ENCODE measurements around the gene APBB3.
A peak's percentile ranks its signal among the peaks of the same experiment; 100 is the strongest.

Gene APBB3

GRCh38 chr5:140574165-140574564 is 9.8 kb upstream of the APBB3 start:
- DNase-seq (ENCODE audit: low spot score) = no peak

GRCh38 chr5:140573683-140574082 is 9.3 kb upstream of the APBB3 start:
- DNase-seq (ENCODE audit: low spot score) = no peak

DNA sequence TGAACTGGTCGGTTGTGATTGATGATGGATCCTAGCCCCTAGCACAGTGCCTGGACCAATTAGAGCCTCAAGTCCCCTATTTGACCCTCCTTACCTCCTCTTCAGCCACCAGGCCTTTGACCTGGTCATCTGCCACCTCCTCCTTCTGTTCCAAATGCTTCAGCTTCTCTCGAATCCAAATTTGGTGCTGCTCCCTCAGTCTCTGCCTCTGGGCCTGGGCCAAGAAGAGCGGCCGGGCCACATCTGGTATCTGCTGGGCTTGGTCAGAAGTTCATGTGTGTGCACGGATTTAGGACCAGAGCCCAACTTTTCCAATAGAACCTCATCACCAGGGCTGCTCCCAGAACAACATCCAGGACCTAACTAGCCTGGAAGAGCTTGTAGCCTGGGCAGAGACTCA is 6.7 kb upstream of the APBB3 start:
- no peak for DNase-seq (ENCODE audit: low spot score)

GRCh38 chr5:140570488-140570887 is 6.1 kb upstream of the APBB3 start:
- DNase-seq (ENCODE audit: low spot score) = no peak

GRCh38 chr5:140570058-140570457 is 5.7 kb upstream of the APBB3 start:
- no peak for DNase-seq (ENCODE audit: low spot score)

GRCh38 chr5:140569197-140569596 is 4.8 kb upstream of the APBB3 start:
- DNase-seq (ENCODE audit: low spot score) = no peak

DNA sequence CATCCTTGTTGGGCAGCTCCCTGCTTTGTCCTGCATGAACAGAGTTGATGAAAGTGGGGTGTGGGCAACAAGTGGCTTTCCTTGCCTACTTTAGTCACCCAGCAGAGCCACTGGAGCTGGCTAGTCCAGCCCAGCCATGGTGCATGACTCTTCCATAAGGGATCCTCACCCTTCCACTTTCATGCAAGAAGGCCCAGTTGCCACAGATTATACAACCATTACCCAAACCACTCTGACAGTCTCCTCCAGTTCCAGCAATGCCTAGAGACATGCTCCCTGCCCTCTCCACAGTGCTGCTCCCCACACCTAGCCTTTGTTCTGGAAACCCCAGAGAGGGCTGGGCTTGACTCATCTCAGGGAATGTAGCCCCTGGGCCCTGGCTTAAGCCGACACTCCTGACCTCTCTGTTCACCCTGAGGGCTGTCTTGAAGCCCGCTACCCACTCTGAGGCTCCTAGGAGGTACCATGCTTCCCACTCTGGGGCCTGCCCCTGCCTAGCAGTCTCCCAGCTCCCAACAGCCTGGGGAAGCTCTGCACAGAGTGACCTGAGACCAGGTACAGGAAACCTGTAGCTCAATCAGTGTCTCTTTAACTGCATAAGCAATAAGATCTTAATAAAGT is 4.2 kb upstream of the APBB3 start:
- DNase-seq (ENCODE audit: low spot score) = no peak

GRCh38 chr5:140567871-140568270 is 3.5 kb upstream of the APBB3 start:
- DNase-seq (ENCODE audit: low spot score) = no peak

- DNase-seq (ENCODE audit: low spot score) = no peak
Measured at GRCh38 chr5:140567136-140567818, 2.9 kb upstream of the APBB3 start.

DNA sequence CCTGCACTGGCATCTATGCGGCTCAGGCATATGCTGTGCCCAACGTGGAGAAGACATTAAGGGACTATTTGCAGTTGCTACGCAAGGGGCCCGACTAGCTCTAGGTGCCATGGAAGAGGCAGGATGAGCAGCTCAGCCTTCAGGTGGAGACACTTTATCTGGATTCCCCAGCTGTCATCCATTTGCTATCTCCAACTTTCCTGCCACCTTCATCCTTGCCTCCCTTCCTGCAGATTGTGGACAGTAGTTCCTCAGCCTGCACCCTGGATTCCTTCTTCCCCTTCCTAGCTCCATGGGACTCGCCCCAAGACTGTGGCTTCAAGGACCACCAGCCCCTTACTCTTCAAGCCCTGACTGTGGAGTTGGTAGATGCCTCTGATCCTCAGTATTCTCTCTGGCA is 2.3 kb upstream of the APBB3 start:
- no peak for DNase-seq (ENCODE audit: low spot score)

- no peak for DNase-seq (ENCODE audit: low spot score)
Measured at GRCh38 chr5:140565780-140566095, 1.3 kb upstream of the APBB3 start.

DNA sequence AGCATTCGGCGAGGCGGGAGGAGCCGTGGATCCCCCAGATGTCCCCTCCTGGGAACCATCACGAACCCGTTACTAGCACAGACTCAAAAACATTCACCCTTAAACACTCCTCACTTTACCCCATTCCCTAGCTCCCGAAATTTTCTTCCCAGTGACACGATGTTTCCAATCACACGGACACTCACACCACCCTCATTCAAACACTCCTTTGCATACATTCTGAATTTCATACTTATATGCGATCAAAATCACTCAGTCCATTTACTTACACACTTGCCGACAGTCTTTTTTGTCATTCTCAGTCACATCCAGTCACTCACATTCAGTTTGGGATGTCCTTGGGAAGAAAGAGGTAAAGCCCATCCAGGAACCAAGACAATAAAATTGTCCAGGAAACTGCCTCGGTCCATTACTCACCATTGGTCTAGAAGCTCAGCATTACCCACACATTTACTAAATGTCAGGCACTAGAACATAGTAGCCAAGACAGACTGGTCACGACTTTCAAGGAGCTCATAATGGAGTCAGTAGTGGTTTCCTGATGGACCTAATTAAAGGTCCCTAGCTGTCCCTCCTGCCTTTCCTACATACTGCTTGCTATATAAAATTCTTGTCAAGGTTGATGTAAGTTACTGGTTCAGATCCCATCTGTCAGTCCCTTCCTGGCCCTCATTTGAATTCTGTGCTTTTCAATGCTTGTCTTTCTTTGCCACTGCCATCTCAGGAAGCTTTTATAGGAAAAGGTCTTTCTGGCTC is 804 bp upstream of the APBB3 start:
- DNase-seq (ENCODE audit: low spot score) = no peak

- no peak for DNase-seq (ENCODE audit: low spot score)
Measured at GRCh38 chr5:140563596-140563995, 802 bp downstream of the APBB3 start.

DNA sequence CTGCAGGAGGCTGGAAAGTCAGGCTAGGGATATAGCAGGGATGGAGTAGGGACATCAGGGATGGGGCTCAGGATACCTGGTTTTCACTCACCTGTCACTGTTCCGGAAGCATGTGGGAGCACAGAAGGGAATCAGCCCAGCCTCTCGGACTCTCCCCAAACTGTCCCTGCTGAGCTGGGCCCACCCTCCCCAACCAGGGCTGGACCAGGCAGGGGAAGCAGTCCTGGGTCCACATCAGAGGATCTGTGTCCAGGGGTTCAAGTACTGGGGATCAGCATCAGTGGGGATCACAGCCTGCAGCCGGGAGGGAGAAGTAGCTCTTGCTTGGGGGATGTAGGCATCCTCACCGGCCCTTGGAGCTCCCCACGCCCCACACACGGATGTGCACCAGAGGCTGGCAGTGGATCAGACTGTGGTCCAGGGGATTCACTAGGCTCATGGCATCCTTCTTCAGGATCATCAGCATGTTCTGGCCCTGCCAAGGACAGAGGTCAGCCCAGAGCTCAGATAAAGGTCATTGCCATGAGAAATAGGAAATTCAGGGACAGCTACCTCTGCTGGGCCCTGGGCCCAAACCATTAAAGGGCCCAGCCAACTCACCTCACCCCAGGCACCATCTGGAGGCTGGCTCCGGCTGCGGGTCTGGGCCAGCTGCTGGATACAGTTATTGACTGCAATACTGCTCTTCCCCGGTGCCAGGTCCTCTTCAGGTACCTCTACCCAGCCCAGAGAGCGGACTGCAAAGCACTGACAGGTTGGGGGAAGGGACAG is 2.5 kb downstream of the APBB3 start:
- no peak for DNase-seq (ENCODE audit: low spot score)

DNA sequence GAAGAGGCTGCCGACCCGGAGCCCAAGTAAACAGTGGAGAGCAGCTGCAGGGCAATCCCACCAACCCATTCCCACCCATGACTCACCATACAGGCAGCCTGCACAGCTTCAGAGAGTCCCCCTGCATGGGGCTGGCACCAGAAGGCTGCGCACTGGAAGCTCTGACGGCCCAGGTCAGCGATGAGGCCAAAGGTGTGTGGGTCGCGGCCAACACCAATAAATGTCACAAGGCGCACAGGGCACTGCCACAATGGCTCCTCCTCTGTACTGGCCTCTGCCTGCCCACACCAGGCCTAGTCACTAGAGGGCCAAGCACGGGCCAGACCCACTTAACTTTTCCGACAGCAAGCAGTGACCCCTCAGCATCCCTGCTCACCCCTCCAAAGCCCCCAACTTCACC is 4.2 kb downstream of the APBB3 start:
- DNase-seq (ENCODE audit: low spot score) = no peak

- no peak for DNase-seq (ENCODE audit: low spot score)
Measured at GRCh38 chr5:140558542-140558941, 5.9 kb downstream of the APBB3 start.

DNA sequence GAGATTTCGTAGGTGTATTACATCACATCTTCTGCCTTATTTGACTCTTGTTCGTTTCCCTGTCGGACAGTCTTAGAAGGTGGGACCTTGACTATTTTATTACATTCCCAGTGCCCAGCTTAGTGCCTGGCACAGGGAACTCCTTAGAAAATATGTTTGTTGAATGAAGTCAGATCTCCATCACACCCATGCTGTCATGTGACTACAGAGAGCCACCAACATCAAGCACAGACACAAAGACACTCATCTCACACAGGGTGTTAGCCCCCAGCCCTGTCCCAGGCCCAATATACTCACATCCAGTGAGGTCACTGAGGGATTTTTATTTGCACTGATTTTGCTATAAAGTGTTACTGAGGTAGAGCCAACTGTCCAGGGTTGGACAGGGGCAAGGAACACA is 6.4 kb downstream of the APBB3 start:
- DNase-seq (ENCODE audit: low spot score) = no peak

DNA sequence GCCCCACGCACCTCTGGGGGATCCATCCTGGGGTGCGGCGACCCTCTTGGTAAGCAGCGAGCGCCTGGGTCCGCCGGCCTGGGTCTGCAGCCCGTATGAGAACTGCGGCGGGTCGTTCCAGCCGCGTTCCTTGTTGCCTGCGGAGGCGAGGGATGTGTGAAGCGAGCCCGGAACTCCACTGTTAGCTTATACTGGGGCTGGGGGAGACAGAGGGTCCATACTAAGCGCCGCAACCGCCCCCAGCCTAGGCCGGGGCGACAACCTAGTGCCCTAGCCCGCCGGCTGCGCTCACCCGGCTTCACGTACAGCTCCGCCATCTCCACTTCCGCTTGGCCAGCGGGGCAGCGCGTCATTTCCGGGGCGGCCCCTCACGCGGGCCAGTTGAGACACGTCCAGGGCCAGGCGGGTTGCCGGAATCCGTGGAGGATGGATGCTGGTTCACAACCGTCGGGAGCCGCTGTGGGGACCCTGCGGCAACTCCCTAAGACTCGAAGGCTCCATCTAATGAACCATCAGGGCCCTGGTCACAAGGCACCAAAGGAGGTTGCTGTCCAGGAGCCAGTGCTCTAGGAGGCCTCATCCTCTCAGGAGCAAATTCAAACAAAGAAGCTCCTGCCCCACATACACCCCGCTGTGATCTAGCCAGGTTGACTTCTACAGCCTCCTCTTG is 7.1 kb downstream of the APBB3 start, which contains the start of gene SRA1:
Gene SRA1, minus strand, starts transcription at position 338 of the 670 bp plus-strand sequence. Its CDS starts 21 bp downstream, at position 317.
- peak; percentile 96 for DNase-seq (ENCODE audit: low spot score)

DNA sequence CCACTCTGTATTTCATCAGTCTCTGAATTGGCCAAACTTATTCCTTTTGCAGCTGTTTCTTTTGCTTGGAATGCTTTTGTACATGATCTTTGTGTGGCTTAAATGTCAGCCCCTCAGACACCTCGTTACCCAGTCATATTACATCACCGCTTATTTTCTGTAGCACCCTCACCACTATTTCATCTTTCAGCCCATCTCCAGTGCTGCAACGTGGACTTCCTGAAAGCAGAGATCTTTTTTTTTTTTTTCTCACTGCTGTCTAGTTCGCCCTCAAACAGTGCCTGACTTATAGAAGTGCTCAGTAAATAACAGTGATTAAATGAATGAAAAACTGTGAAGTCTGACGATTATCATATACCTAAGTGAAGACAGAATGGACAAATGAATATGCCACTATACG is 8.0 kb downstream of the APBB3 start:
- DNase-seq (ENCODE audit: low spot score) = no peak

- no peak for DNase-seq (ENCODE audit: low spot score)
Measured at GRCh38 chr5:140555747-140556312, 8.6 kb downstream of the APBB3 start.

- DNase-seq (ENCODE audit: low spot score) = no peak
Measured at GRCh38 chr5:140554454-140554853, 9.9 kb downstream of the APBB3 start.

DNA sequence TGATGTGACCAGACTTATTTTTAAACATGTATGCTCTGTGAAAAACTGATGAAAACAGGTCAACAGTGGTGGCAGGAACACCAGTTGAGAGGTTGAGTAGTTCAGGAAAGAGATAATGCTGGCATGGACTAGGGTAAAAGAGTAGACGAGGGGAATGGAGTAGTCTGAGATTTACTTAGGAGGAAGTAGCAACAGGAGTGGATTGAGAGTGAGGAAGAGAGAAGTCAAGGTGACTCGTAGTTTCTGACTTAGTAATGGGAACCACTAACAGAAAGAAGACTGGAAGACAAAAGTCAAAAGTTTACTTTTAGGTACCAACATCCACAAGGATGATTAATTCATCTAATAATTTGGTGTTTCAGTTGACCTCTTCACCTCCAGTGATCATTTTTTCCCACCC is 10.7 kb downstream of the APBB3 start:
- DNase-seq (ENCODE audit: low spot score) = no peak
